22Rv1 (cell line): ENCODE results near the gene NELL1.

ENCODE experiments used
- H3K27ac ChIP-seq: fragments of 450-650 bp; 2 replicates; pipeline ENCODE4 v1.5.1; 2017
- CTCF ChIP-seq: fragments of 450-650 bp; IDR thresholded peaks from 2 replicates; pipeline ENCODE4 v1.5.1; 2017; ENCODE audit warnings: mild to moderate bottlenecking
- ZFX ChIP-seq: fragments of 450-650 bp; IDR thresholded peaks from 2 replicates; pipeline ENCODE4 v1.6.1; 2017; ENCODE audit warnings: antibody characterized with exemption, borderline replicate concordance

NELL1 gene

DNA sequence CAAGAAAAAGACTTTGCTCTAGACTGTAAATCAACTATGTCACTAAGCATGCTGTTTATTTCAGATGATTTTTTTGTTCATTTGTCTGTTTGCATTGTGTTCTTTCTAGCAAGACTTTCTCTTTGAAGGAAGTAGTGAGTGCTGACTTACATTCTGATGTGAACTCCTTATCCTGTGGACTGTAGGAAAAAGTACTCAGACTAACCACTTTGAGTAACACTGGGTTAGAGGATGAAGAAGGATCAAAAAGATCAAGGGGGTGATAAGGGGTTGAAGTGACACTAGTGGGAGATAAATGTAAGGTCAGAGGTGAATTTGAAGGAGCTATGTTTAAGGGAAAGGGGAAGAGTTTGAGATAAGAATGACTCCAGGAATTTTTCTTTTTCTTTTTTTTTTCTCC is 369.4 kb downstream of the NELL1 start:
- TF ChIP-seq ZFX: no peak
- no peak overlapping the region for H3K27ac ChIP-seq

- no peak overlapping the region for H3K27ac ChIP-seq
- TF ChIP-seq CTCF (no peak), ZFX (no peak)
Observed at GRCh38 chr11:21040630-21041029, 371.2 kb downstream of the NELL1 start.

DNA sequence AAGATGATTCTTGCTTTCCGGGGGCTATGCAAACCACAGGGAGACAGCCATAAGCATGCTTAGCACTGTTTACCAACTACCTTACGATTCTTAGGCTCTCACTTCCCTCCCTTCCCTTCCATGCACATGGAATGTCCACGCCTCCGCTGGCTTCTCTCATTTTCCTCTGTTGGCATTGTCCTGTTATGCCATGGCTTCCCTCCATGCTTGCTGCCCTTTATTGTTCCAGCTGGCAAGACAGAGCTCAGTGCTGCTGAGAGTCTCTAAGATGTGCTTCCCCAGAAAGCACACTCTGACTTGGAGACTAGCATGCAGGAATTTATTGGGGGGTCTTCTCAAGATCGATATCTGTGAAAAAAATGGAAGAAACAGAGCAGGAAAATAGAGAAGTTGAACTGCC is 379.2 kb downstream of the NELL1 start:
- no peak overlapping the region for H3K27ac ChIP-seq
- TF ChIP-seq ZFX (no peak), CTCF (no peak)

GRCh38 chr11:21053466-21053865 is 384.1 kb downstream of the NELL1 start:
- no peak overlapping the region for H3K27ac ChIP-seq
- TF ChIP-seq CTCF (no peak), ZFX (no peak)

GRCh38 chr11:21056644-21057043 is 387.3 kb downstream of the NELL1 start:
- no peak overlapping the region for H3K27ac ChIP-seq
- TF ChIP-seq CTCF (no peak), ZFX (no peak)

DNA sequence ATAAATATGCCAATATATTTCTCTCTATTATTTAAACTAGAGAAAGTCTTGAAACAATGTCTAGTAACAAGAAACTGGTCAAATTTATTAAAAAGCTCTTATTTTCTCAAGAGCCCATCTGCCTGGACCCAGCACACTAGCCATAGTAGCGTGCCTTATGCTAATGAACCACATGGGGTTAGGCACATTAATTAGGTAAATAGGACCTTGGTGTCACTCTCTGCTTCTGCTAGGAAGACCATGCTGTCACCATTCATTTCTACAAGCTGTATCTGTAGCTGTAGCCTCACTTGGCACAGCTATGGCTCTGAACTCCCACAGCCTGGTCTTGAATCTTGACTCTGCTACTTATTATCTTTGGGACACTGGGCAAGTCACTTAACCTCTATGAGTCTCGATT is 390.5 kb downstream of the NELL1 start:
- TF ChIP-seq CTCF: no peak
- no peak for TF ChIP-seq ZFX

DNA sequence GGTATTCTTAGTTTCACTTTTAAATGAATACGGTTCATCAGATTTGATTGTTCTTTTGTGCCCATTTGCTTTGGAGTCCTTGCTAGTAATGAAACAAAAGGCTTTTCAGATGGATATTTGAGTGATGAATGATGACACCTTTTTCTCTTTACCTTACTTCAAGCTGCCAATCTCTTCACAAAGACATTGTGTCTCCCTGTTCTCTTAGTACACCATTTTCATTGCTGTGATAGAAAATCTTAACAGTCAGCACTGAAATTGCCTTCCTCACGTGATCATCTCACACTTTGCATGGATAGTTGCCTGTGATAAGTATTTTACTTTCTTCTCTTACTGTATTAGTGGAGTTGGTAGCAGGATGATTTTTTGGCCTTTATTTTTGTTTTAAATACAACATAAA is 396.6 kb downstream of the NELL1 start:
- no peak overlapping the region for H3K27ac ChIP-seq
- no peak for TF ChIP-seq CTCF
- TF ChIP-seq ZFX: no peak

More for the DNA sequence above, 390.5 kb downstream of the NELL1 start:
- H3K27ac ChIP-seq: no peak overlapping the region

- no peak overlapping the region for H3K27ac ChIP-seq
- TF ChIP-seq ZFX (no peak), CTCF (no peak)
Observed at GRCh38 chr11:21068886-21069285, 399.5 kb downstream of the NELL1 start.
